K562 (cell line): ENCODE data around the gene CASR. TPM values are rescaled to one million over a fixed set of nuclear protein-coding genes. Genes with fewer than 3 reads are reported as not detected.

Experiments
- ATAC-seq: fragments of 200-7000 bp; cut with Tn5 transposase; 3 replicates; pipeline ENCODE4 v1.9.1; 2020; ENCODE audit warnings: moderate library complexity
- Bru-seq: library from RNA; stranded (reverse); fragments of 400-500 nt; gene quantifications from one replicate; lab custom pipeline; 2021; lab: Mats Ljungman, UMichigan
- BruChase-seq, 2 experiments: library from RNA; stranded (reverse); fragments of 400-500 nt; gene quantifications; one replicate each; lab custom pipeline; 2021; lab: Mats Ljungman, UMichigan
- BruUV-seq: library from RNA; stranded (reverse); fragments of 400-500 nt; replicated peaks from 2 replicates; lab custom pipeline; 2021; lab: Mats Ljungman, UMichigan
- CTCF ChIA-PET: fragments of 300-600 bp; formaldehyde crosslinking; extraction: SDS; loops from one replicate; lab custom pipeline; 2021; ENCODE audit warnings: low intra/inter-chr PET ratio; lab: Yijun Ruan, JAX
- POLR2A ChIA-PET: fragments of 300-600, 350-650 bp; sonication (Branson Sonifier 250); formaldehyde crosslinking; extraction: SDS; loops from one replicate; lab custom pipeline; 2021; ENCODE audit warnings: antibody characterized with exemption, inconsistent platforms; lab: Yijun Ruan, JAX
- DNase-seq, 4 experiments: peaks; one replicate each; pipeline versions ENCODE4 v3.0.0 to v3.0.0-alpha.2; 2011 to 2018; ENCODE audit warnings: low spot score in 3 of 4, mixed read lengths in 3 of 4; ENCODE audit errors: extremely low read depth in 1 of 4
- FAIRE-seq: peaks from 2 replicates; lab custom pipeline; 2011; peaks lifted over from hg19 to GRCh38; lab: Jason Lieb, UNC
- H2AFZ ChIP-seq: 2 replicates; pipeline ENCODE4 v1.6.0; 2011; ENCODE audit warnings: low read depth, low read length, control low read depth, inconsistent platforms
- H3K27ac ChIP-seq: fragments of 200-600 bp; 3 replicates; pipeline ENCODE4 v1.8.0; 2011; ENCODE audit warnings: low read depth, mild to moderate bottlenecking, control low read depth, inconsistent platforms, low read length, moderate library complexity, mixed read lengths; ENCODE audit errors: extremely low read depth
- H3K27me3 ChIP-seq, 2 experiments: fragments of 300-600 bp in 1 of 2; 2 replicates in 1 of 2; 3 replicates in 1 of 2; pipeline versions ENCODE4 v1.6.0 to v1.8.0; 2011; ENCODE audit warnings: inconsistent platforms in 2 of 2, low read length in 2 of 2, mild to moderate bottlenecking in 1 of 2, mixed read lengths in 1 of 2, moderate library complexity in 1 of 2; ENCODE audit not compliant: control insufficient read depth in 2 of 2, insufficient read depth in 2 of 2
- H3K36me3 ChIP-seq: fragments of 300-600 bp; 3 replicates; pipeline ENCODE4 v1.8.0; 2011; ENCODE audit warnings: mild to moderate bottlenecking, low read length, inconsistent platforms; ENCODE audit not compliant: control insufficient read depth, insufficient read depth
- H3K4me1 ChIP-seq, 2 experiments: fragments of 200-600 bp in 1 of 2; replicated peaks in 1 of 2; 2 replicates in 1 of 2; 3 replicates in 1 of 2; pipeline versions ENCODE4 v1.5.1 to v1.8.0; 2011; ENCODE audit warnings: inconsistent platforms in 2 of 2, low read length in 2 of 2, mild to moderate bottlenecking in 1 of 2, mixed read lengths in 1 of 2, moderate library complexity in 1 of 2; ENCODE audit not compliant: control insufficient read depth in 2 of 2, insufficient read depth in 2 of 2
- H3K4me2 ChIP-seq: 2 replicates; pipeline ENCODE4 v1.6.1; 2011; ENCODE audit warnings: low read length, control low read depth, inconsistent platforms, mixed read lengths; ENCODE audit not compliant: insufficient read depth
- H3K4me3 ChIP-seq: fragments of 200-600 bp; sonication (generic), shearing (Covaris generic); 2 replicates; pipeline ENCODE4 v1.5.1; 2016; ENCODE audit warnings: control low read depth, inconsistent platforms
- H3K79me2 ChIP-seq: fragments of 200-600 bp; 3 replicates; pipeline ENCODE4 v1.8.0; 2011; ENCODE audit warnings: low read length, inconsistent platforms; ENCODE audit not compliant: control insufficient read depth, insufficient read depth
- H3K9ac ChIP-seq, 2 experiments: 2 replicates each; pipeline versions ENCODE4 v1.6.0 to v1.6.1; 2011; ENCODE audit warnings: low read depth in 2 of 2, low read length in 2 of 2, control low read depth in 1 of 2, inconsistent platforms in 1 of 2, mild to moderate bottlenecking in 1 of 2, mixed read lengths in 1 of 2; ENCODE audit not compliant: insufficient read depth in 1 of 2
- H3K9me1 ChIP-seq: one replicate; pipeline ENCODE4 v1.6.0; 2011; ENCODE audit warnings: inconsistent platforms, mild to moderate bottlenecking, low read length, moderate library complexity; ENCODE audit not compliant: control insufficient read depth, insufficient read depth
- H3K9me3 ChIP-seq: replicated peaks from 2 replicates; pipeline ENCODE4 v1.5.1; 2011; ENCODE audit warnings: low read depth, low read length, inconsistent platforms; ENCODE audit not compliant: control insufficient read depth, insufficient read depth
- H4K20me1 ChIP-seq: replicated peaks from 2 replicates; pipeline ENCODE4 v1.6.1; 2011; ENCODE audit warnings: low read length, inconsistent platforms, mixed read lengths; ENCODE audit not compliant: control insufficient read depth, insufficient read depth
- CCNT2 ChIP-seq: IDR thresholded peaks from 2 replicates; pipeline ENCODE4 v1.6.1; 2011; ENCODE audit warnings: borderline replicate concordance, low read depth, mild to moderate bottlenecking, moderate library complexity, mixed read lengths, low read length; ENCODE audit not compliant: insufficient read length; ENCODE audit errors: extremely low read depth
- RFX7 ChIP-seq: fragments of 250-450 bp; sonication (Bioruptor Pico); IDR thresholded peaks from 2 replicates; pipeline ENCODE4 v1.5.1; 2021; ENCODE audit warnings: mild to moderate bottlenecking
- ZNF318 ChIP-seq, 2 experiments: fragments of 450-650 bp; IDR thresholded peaks; 2 replicates each; pipeline ENCODE4 v1.6.1; 2016; ENCODE audit warnings: mild to moderate bottlenecking in 2 of 2, borderline replicate concordance in 1 of 2, low read depth in 1 of 2, moderate library complexity in 1 of 2
- WGBS: fragments of 100-300 bp; shearing (Covaris generic); methylation state at CpG from one replicate; pipeline ENCODE4 v1.1.6; 2016; ENCODE audit warnings: low coverage, mixed read lengths; ENCODE audit not compliant: insufficient coverage; ENCODE audit errors: missing lambda C conversion rate; 5-methylcytosine and 5-hydroxymethylcytosine counted together
- in situ Hi-C: fragments of 300-500 bp; cut with MboI; formaldehyde crosslinking; loops from 4 replicates; pipeline ENCODE4 v1.15.0; 2018; ENCODE audit warnings: inconsistent platforms, mixed read lengths
- intact Hi-C: fragments of 100-400 bp; cut with micrococcal nuclease; formaldehyde crosslinking; loops from 2 replicates; pipeline ENCODE4 v1.14.2; 2022
- long read RNA-seq, 3 experiments: library from polyadenylated mRNA in 2 of 3; library from RNA in 1 of 3; unstranded in 2 of 3; stranded (forward) in 1 of 3; transcript quantifications; one replicate each; pipeline ENCODE4 v2.0.0, GENCODE V29; 2019 to 2022
- polyA minus RNA-seq, 3 experiments: library from RNA; depleted of rRNA, polyadenylated mRNA; stranded (reverse); fragments of >200 nt; gene quantifications; 2 replicates each; pipeline ENCODE4 v1.2.3, GENCODE V29; 2011
- polyA plus RNA-seq, 8 experiments: library from polyadenylated mRNA; depleted of rRNA in 4 of 8; stranded (reverse) in 5 of 8; unstranded in 3 of 8; fragments of >200 nt; fragmentation: Nextera tagmentation in 2 of 8; fragmentation: Illumina TruSeq in 1 of 8; extraction: Ambion mirVana in 2 of 8; extraction: Trizol in 1 of 8; gene quantifications; 2 replicates each; pipeline versions ENCODE4 v1.2.1 to v1.2.3, GENCODE V29; 2011 to 2014; ENCODE audit warnings: inconsistent platforms in 1 of 8, missing spikeins in 1 of 8
- total RNA-seq, 7 experiments: library from RNA; depleted of rRNA in 6 of 7; stranded (reverse); fragments of >200 nt in 6 of 7; fragmentation: Illumina TruSeq in 2 of 7; extraction: Trizol in 2 of 7; gene quantifications; 2 replicates each; pipeline versions ENCODE4 v1.2.1 to v1.2.3, GENCODE V29; 2011 to 2021; ENCODE audit warnings: low replicate concordance in 1 of 7

CASR gene
- total RNA-seq (2011; cell fraction: chromatin; rRNA removed; ENCODE audit: low replicate concordance): 0.04 TPM in 1 of 2 replicates, not detected in the other
- not detected in 2 replicates for total RNA-seq (2011; cell fraction: nucleolus; rRNA removed)
- not detected in 2 replicates for total RNA-seq (2011; cell fraction: nucleoplasm; rRNA removed)
- total RNA-seq (2014; rRNA removed) (not detected in 2 replicates), total RNA-seq (2014; rRNA removed; fragmentation: Illumina TruSeq; extraction: Trizol) (not detected in 2 replicates), total RNA-seq (2015; rRNA removed; fragmentation: Illumina TruSeq; extraction: Trizol) (not detected in 2 replicates), total RNA-seq (2021) (not detected in 2 replicates), polyA plus RNA-seq (2011; rRNA removed) (not detected in 2 replicates), polyA plus RNA-seq (2014; fragmentation: Illumina TruSeq; extraction: Trizol) (not detected in 2 replicates), polyA plus RNA-seq (2014; fragmentation: Nextera tagmentation; extraction: Ambion mirVana) (not detected), polyA plus RNA-seq (2014; rRNA removed) (not detected in 2 replicates), polyA minus RNA-seq (2011; rRNA and poly(A)+ RNA removed) (not detected in 2 replicates), Bru-seq, nascent RNA (not detected), BruChase-seq, experiment 1, labeled RNA remaining after a 2-hour chase (not detected), BruChase-seq, experiment 2, labeled RNA remaining after a 6-hour chase (not detected)
- not detected in 2 replicates for polyA plus RNA-seq (2011; cell fraction: cytosol; rRNA removed)
- not detected in 2 replicates for polyA plus RNA-seq (2011; cell fraction: nucleus; rRNA removed)
- not detected in 2 replicates for polyA plus RNA-seq (2012)
- polyA minus RNA-seq (2011; cell fraction: cytosol; rRNA and poly(A)+ RNA removed): not detected in 2 replicates
- polyA minus RNA-seq (2011; cell fraction: nucleus; rRNA and poly(A)+ RNA removed): not detected in 2 replicates
- long read RNA-seq, experiment 1: 0 reads
- long read RNA-seq, experiment 2: 0 reads
- long read RNA-seq, experiment 3: 0 reads

GRCh38 chr3:122183521-122183892, at the start of gene CASR:
Gene CASR (plus strand): TSS chr3:122183668. CDS start chr3:122254190, 70,522 bp downstream.
- no peaks in the 10 kb centered on the region for H3K36me3 ChIP-seq
- no peak within 1 kb of the TSS for H2AFZ ChIP-seq
- H3K4me2 ChIP-seq: no peak within 1 kb of the TSS
- no peak for FAIRE-seq
- ChIA-PET CTCF (no interaction called here), POLR2A (no interaction called here)
- H3K27ac ChIP-seq: no peak within 1 kb of the TSS
- peaks cover 0 to 11% of the 10 kb centered on the region in 2 experiments; a peak in 2 of 5 replicates for H3K27me3 ChIP-seq
- 5% methylated on average over 6 of the region's 14 CpGs for WGBS
- ATAC-seq: no peak
- no TSS peak for BruUV-seq
- no peaks in the 10 kb centered on the region for H3K9me3 ChIP-seq
- peaks cover 0 to 3% of the 10 kb centered on the region in 2 experiments; a peak in 1 of 5 replicates for H3K4me1 ChIP-seq
- no peak within 1 kb of the TSS for H3K9ac ChIP-seq
- H3K4me3 ChIP-seq: no peak within 1 kb of the TSS
- intact Hi-C loops: no loop called here
- DNase-seq: no peak
- in situ Hi-C loops: no loop called here
- TF ChIP-seq ZNF318 (IDR thresholded peaks at IDR 0.05; ENCODE audit: borderline replicate concordance in 1 of 2, low read depth in 1 of 2) (no peak), CCNT2 (no peak), RFX7 (CRISPR knock-in tag) (no peak)
- TF ChIP-seq, all 486 proteins: peak for 0
- Histone ChIP-seq H4K20me1 (no peaks in the 10 kb centered on the region), H3K79me2 (no peaks in the 10 kb centered on the region), H3K9me1 (no peaks in the 10 kb centered on the region)
